ENCODE results near the gene DFFA. TPM values are rescaled to one million over a fixed set of nuclear protein-coding genes. Genes with fewer than 3 reads are reported as not detected.

Gene DFFA
- total and polyA plus RNA-seq, 9 of the 15 experiments (the other 6 are each of a cell fraction or from before 2014, with no cell fraction given): 39.6 to 74.8 (median 59.2) TPM

GRCh38 chr1:10472220-10473144 is at the start of gene DFFA (continued):
- TF ChIP-seq RERE (CRISPR knock-in tag; IDR thresholded peaks at IDR 0.05; ENCODE audit: borderline replicate concordance) (peak; percentile 97; the same call in 1 of the 2 replicates), TCF7 (IDR thresholded peaks at IDR 0.05; ENCODE audit: borderline replicate concordance) (peak; percentile 64; the same call in 1 of the 2 replicates), OTX1 (CRISPR knock-in tag; IDR thresholded peaks at IDR 0.05) (peak; percentile 56; the same call in 1 of the 2 replicates), TAF15 (IDR thresholded peaks at IDR 0.05; ENCODE audit: low read depth, low read length) (no peak), ZNF3 (CRISPR knock-in tag; IDR thresholded peaks at IDR 0.05) (no peak), ZNF408 (CRISPR knock-in tag; IDR thresholded peaks at IDR 0.05; ENCODE audit: low read depth) (no peak), ARNT (IDR thresholded peaks at IDR 0.05) (peak in 1 of 2 experiments; percentile 95; a peak in 3 of 4 replicates), ZNF436 (CRISPR knock-in tag; IDR thresholded peaks at IDR 0.05) (0 out of 2 replicates have a peak, but pooled peaks have one; percentile 15), TEAD2 (tag; IDR thresholded peaks at IDR 0.05) (no peak), SMARCC2 (IDR thresholded peaks at IDR 0.05; ENCODE audit: low read depth) (no peak; the same call in 1 of the 2 replicates), FOXJ3 (CRISPR knock-in tag; IDR thresholded peaks at IDR 0.05) (no peak), HOXB6 (CRISPR knock-in tag; IDR thresholded peaks at IDR 0.05; ENCODE audit: borderline replicate concordance) (no peak), ELF4 (CRISPR knock-in tag; IDR thresholded peaks at IDR 0.05) (no peak), ERF (CRISPR knock-in tag; IDR thresholded peaks at IDR 0.05) (peak; percentile 86; the same call in 1 of the 2 replicates)
- TF ChIP-seq, protein P1, sequence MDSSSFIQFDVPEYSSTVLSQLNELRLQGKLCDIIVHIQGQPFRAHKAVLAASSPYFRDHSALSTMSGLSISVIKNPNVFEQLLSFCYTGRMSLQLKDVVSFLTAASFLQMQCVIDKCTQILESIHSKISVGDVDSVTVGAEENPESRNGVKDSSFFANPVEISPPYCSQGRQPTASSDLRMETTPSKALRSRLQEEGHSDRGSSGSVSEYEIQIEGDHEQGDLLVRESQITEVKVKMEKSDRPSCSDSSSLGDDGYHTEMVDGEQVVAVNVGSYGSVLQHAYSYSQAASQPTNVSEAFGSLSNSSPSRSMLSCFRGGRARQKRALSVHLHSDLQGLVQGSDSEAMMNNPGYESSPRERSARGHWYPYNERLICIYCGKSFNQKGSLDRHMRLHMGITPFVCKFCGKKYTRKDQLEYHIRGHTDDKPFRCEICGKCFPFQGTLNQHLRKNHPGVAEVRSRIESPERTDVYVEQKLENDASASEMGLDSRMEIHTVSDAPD (CRISPR knock-in tag; IDR thresholded peaks at IDR 0.05): no peak
- TF ChIP-seq, protein P2, sequence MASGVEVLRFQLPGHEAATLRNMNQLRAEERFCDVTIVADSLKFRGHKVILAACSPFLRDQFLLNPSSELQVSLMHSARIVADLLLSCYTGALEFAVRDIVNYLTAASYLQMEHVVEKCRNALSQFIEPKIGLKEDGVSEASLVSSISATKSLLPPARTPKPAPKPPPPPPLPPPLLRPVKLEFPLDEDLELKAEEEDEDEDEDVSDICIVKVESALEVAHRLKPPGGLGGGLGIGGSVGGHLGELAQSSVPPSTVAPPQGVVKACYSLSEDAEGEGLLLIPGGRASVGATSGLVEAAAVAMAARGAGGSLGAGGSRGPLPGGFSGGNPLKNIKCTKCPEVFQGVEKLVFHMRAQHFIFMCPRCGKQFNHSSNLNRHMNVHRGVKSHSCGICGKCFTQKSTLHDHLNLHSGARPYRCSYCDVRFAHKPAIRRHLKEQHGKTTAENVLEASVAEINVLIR (CRISPR knock-in tag; IDR thresholded peaks at IDR 0.05): peak; percentile 62; the same call in 1 of the 2 replicates
- TF ChIP-seq, protein P3, sequence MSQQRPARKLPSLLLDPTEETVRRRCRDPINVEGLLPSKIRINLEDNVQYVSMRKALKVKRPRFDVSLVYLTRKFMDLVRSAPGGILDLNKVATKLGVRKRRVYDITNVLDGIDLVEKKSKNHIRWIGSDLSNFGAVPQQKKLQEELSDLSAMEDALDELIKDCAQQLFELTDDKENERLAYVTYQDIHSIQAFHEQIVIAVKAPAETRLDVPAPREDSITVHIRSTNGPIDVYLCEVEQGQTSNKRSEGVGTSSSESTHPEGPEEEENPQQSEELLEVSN (IDR thresholded peaks at IDR 0.05; ENCODE audit: borderline replicate concordance in 1 of 2, extremely low read depth in 1 of 2, insufficient read depth in 1 of 2, insufficient read length in 1 of 2, low read depth in 1 of 2, low read length in 1 of 2, poor library complexity in 1 of 2, severe bottlenecking in 1 of 2): peak; percentile 89 to 96

Data from K562 (cell line).